ENCODE results near the gene TBXAS1.

DNA sequence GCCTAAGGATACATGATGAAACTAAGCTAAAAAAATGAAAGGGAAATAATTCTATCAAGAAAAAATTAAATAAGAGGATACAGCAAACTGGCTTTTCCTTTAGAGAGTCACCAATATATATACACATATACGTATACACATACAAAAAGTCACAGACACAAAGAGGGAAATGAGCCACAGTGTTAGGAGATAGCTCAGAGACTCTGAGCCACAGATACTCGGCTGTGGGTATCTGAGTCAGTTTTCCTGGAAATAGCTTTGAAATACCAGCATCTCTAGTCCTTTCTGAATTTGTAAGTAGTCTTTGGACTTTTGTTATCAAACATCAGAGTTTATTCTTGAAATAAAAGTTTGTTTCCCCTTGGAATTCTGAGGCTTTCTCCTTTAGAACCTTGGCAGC lies 111.8 kb downstream of the TBXAS1 start:
- TF ChIP-seq HMGA2 (CRISPR knock-in tag; IDR thresholded peaks at IDR 0.05): no peak
- no peak for TF ChIP-seq FOXP1 (CRISPR knock-in tag; IDR thresholded peaks at IDR 0.05; ENCODE audit: borderline replicate concordance)
- TF ChIP-seq, protein P1, sequence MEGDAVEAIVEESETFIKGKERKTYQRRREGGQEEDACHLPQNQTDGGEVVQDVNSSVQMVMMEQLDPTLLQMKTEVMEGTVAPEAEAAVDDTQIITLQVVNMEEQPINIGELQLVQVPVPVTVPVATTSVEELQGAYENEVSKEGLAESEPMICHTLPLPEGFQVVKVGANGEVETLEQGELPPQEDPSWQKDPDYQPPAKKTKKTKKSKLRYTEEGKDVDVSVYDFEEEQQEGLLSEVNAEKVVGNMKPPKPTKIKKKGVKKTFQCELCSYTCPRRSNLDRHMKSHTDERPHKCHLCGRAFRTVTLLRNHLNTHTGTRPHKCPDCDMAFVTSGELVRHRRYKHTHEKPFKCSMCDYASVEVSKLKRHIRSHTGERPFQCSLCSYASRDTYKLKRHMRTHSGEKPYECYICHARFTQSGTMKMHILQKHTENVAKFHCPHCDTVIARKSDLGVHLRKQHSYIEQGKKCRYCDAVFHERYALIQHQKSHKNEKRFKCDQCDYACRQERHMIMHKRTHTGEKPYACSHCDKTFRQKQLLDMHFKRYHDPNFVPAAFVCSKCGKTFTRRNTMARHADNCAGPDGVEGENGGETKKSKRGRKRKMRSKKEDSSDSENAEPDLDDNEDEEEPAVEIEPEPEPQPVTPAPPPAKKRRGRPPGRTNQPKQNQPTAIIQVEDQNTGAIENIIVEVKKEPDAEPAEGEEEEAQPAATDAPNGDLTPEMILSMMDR (IDR thresholded peaks at IDR 0.05): no peak
- no peak for TF ChIP-seq PRRX2 (CRISPR knock-in tag; IDR thresholded peaks at IDR 0.05)
- TF ChIP-seq ETV6 (CRISPR knock-in tag; IDR thresholded peaks at IDR 0.05): no peak
- TF ChIP-seq, protein P2, sequence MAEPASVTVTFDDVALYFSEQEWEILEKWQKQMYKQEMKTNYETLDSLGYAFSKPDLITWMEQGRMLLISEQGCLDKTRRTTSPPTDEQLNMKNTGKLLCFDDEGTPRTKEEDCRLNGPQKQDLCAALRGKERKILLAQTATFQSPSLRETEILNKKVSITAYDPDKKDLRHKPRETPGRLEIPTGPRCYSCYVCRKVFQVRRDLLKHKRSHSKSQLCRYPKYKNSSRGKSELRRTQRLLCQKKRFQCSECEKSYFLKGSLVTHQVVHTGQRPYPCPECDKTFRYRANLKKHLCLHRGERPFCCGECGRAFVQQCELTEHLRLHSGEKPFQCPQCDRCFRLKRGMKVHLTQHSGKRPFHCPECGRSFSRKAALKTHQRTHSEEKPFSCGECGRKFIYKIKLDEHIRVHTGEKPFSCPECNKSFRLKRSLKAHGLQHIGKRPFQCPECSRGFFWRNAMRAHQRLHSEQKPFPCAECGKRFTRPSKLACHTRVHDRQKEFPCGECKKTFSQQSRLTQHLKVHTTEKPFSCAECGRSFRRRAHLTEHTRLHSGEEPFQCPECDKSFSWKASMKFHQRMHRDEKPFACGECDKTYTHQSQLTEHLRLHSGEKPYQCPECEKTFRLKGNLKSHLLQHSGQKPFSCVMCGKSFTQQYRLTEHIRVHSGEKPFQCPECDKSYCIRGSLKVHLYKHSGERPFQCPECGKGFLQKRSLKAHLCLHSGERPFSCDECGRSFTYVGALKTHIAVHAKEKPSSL (CRISPR knock-in tag; conservative IDR thresholded peaks at IDR 0.05): no peak
- no peak for TF ChIP-seq E2F1 (CRISPR knock-in tag; IDR thresholded peaks at IDR 0.05)
- TF ChIP-seq ZBTB43 (CRISPR knock-in tag; IDR thresholded peaks at IDR 0.05): no peak
- TF ChIP-seq EMX1 (CRISPR knock-in tag; IDR thresholded peaks at IDR 0.05): no peak
- no peak for TF ChIP-seq FOXJ3 (CRISPR knock-in tag; IDR thresholded peaks at IDR 0.05; ENCODE audit: borderline replicate concordance)
- TF ChIP-seq CBFB (CRISPR knock-in tag; IDR thresholded peaks at IDR 0.05; ENCODE audit: low read depth): no peak
- TF ChIP-seq JUN (CRISPR knock-in tag; IDR thresholded peaks at IDR 0.05): no peak

All from WTC11 (cell line).